HG02870 (cell line): ENCODE measurements around the gene KIT.
A peak's percentile ranks its signal among the peaks of the same experiment; 100 is the strongest.

Experiments
- ATAC-seq: cut with Tn5 transposase; IDR thresholded peaks from one replicate; pipeline ENCODE4 v1.9.1; 2021; ENCODE audit warnings: mild to moderate bottlenecking, moderate library complexity; ENCODE audit not compliant: unreplicated experiment

The KIT gene

DNA sequence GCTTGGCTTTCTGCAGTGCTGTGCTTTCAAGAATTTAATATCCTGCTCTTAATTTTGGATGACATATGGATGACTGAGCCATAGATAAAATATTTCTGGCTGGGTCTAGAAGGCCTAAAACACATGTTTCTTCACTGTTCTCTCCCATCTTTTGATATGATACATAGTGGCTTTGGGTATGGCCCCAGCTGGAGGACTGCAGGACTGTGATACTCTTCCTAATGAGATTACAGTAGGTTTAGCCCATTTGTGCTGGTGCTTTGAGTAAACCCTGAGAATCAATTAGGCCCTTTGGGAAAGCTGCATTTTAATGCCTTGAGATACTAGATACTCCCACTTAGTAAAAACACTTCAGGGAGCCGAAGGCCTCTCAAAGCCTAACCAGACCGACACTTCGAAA lies 38.0 kb downstream of the KIT start:
- no peak for ATAC-seq

DNA sequence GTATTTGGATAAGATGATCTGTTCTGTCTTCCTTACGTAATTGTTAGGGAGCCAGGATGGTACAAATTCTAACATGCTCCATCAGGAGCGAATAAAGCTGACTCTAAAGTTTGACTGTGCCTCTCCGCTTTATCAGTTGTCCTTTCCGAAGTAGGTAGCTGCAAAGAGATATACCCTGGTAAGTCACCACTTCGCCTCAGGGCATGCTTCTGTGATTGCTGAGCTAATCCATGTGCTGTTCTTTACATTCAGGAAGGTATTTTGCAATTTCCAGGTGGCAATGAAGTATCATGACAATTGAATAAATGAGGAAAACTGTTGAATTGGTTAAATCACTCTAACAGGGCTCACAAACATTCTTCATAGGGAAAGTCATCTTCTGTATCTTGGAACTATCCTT lies 38.9 kb downstream of the KIT start:
- ATAC-seq, result no peak

DNA sequence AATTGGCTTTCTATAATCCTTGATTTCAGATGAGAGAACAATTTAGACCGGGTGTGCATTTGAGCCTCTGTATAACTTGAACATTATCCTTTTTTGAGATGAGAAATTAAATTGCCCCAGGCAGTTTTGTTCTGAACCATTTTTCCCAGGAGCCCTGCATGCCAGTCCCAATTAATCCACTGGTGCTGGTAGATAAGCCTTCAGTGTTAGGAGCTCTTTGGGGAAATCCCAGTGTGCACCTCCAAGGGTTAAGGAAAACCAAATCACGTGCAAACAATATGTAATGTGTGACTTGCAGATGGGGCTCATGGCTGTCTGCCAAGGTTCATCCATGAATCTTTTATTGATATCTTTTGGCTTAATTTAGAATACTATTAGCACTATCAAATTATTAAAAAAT lies 43.2 kb downstream of the KIT start:
- ATAC-seq, result no peak

DNA sequence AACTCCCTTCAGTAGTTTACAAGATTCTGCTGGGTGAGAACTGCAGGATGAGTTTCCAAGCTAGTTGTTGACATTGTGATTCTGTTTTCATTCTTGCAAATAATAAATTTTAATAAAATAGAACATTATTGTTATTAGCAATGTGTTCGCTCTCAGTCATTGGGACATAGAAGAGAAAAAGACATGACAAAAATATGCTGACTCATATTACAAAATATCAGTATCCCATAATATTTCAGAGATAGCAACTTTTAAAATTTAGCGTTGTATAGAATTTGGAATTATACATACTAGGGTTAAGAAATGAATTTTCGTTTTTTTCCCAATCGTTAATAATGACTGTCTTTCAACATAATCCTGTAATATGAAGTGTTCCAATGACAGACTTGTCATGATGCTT lies 45.4 kb downstream of the KIT start:
- no peak for ATAC-seq

DNA sequence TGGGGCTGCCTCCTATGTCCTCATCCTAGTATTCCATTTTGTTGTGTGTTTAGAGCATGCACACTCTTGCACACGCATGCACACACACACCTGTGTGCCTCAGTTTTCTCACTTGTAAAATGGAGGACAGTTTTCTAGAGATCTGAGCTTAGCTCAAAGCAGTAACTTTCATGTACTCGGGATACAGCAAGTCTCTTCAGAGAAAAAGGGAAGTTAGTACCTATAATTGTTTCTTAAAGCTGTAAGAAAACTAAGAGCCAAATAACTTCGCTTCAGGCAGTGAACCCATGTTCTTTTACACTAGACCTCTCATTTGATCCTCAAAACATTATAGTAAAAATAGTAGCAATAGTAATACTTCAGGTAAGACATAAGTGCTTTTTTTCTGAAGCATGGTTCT lies 49.6 kb downstream of the KIT start:
- ATAC-seq, result no peak

DNA sequence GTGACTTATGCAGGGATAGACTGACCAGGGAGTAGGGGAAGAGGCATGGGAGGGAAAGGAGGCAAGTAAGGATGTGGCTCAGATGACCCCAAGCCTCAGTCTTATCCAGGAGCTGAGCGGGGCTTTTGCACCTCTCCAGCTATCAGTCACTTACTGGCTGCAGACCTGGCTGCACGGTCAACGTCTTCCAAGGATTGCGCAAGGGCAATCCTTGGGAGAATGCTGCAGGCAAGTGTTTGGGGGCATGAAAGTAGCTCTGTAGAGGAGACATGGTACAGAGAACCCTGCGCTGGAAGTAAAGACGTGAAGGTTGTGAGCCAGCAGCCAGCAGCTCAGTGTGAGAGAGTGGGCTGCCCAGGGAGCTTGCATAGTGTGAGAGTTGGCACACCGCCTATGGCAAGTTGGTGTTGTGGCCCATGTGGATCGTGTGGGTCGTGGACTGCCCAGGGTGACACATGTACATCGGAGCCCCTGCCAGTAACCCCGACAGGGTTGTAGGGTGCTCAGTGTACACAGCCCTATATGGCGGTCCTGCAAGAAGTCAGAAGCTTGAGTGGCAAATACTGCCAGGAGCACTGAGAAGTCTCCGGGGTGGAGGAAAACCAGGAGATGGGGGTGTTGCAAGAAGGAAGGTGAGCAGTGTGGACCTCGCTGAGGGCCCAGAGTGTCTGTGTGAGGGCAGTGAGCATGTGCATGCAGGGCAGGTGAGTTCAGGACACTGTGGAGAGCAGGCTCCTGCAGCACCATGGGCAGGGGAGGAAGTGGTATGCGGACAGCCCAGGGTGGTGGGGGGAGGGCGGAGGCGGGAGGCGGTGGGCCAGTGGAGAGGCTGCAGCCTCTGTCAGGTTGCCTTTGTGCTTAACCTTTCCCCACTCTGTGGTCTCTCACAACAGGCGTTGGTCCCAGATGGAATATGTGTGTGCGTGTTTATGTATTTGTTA lies 50.9 kb downstream of the KIT start:
- no peak for ATAC-seq

DNA sequence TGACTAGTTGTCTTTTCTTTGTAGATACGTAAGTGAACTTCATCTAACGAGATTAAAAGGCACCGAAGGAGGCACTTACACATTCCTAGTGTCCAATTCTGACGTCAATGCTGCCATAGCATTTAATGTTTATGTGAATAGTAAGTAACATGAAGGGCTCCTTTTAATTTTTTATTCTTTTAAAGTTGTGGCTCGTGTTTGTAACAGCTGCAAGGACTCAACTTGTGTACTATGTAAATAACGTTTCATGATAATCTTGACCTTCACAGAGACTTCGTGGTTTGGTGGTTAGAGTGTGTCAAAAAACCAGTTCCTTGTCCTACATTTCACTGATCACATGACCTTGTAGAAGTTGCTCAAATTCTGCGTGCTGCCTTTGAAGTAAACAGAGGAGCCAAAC lies 51.6 kb downstream of the KIT start:
- ATAC-seq, result peak; percentile 61

DNA sequence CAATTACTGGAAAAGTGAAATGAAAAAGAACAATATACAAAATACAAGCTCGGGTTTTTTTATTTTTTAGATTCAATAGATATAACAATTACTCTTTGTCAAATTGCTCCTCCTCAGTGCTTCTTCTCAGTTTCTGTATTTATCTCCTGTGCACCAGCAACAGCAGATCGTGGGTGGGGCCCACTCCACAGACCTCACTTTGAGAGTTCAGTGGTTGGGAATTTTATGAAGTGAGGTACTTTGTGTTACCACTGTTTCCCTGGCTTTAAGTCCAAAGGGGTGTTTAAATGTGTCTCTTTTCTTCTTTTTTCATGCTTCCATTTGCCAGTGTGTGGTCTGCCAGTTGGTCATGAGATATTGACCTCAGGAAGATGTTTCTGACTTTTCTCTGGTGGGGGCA lies 54.4 kb downstream of the KIT start:
- no peak for ATAC-seq

DNA sequence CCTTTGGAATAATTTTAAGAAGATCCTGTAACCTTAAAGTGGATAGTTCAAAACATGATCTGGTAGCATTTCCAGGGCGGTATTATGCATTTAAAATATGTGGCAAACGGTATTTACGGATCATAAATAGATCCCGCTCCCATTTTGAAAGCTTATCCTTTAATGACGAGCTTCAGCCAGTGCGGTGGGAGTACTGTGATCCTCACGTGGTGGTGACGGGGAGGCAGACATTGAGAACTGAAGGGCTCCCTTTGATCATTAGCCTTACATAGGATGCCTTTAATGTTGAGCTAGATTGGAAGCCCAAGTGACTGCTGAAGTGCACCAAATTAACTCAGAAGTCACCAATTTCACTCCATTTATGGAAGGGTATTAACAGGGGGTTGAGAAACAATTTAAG lies 56.9 kb downstream of the KIT start:
- ATAC-seq, result no peak

DNA sequence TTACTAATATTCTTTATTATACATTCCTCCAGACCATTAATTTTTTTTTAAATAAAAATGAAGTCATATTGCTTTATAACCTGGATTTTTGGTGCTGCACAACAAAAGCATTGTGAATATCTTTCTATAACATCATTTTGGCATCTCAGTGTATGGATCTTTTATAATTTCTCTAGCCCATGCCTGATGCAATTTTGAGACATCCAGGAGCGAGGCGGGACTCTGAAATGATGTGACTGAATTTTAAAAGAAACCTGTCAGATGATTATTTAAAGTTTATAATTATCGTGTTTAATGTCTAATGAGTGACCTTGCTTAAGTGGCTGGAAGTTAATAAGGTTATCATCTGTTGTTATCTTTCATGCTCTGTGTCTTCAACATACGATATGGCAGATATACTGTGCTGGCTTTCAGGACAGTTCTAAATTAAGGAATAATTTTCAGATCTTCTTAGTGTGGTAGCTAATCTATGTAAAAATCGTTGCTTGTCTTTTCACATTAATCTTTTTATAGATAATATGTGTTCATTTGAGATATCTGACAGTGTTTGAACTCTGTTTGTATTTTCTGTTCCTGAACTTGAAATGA lies 58.8 kb downstream of the KIT start:
- ATAC-seq, result no peak

DNA sequence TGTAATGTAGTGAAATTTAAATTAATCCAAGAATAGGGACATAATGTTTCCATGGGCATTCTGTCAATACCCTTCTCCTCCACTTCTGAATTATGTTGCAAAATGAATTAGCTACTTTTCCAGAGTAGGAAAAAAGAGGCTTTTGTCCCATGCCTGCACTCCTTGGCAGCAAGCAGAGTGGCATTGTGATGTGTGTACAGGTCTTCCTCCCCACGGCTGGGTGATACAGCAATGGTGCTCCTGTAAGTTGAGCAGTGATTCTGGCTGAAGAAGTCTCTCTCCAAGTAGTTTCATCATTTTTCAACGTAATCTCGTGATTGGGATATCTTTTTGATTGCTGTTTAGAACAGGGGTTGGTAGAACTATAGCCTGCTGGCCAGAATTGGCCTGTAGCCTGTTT lies 59.9 kb downstream of the KIT start:
- no peak for ATAC-seq

DNA sequence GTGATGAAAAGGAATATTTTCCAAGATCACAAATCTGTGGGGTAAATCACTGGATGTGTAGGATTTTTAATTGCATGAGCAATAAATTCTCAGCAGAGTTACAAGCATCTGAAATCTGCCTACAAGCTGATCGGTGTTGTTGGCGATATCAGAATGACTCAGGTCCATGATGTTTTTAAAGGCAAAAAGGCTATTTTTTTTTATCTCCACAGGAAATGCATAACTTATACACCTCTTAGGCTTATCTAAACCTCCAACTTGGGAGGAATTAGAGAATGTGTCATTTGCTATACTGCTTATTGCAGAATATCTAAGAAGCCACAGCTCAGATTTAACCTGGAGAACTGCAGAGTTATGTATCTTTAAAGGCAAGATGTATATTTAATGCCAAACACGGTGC lies 61.6 kb downstream of the KIT start:
- no peak for ATAC-seq

DNA sequence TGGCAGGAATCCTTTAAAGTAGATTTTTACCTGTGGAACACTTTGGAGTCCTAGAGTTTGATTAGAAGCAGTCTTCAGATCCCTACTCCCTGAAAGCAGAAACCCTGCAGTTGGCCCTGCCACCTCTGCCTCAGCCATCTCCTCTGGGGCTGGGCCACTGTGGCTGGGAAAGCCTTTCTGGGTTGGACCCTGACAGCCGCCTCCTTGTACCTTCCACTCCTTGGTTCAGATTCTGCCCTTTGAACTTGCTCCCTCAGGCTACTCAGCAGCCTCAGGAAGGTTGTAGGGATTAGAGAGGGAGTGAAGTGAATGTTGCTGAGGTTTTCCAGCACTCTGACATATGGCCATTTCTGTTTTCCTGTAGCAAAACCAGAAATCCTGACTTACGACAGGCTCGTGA lies 65.5 kb downstream of the KIT start:
- ATAC-seq, result no peak

DNA sequence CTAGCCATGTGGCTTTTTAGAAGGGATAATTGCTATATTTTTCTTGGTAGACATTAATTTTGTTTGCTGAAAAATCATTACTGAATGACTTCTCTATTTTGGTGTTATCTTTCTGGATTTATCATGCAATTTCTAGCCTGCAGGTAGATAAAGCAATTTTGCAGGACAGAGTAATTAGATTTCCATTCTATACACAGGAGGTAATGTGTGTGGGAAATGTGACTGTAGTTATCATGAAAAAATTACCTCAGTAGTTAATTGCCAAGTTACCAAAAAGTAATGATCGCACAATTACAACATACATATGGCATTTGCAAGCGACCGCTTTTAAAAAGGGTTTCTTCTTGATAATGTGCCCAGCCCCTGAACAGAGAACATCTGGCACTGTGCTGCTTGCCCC lies 66.1 kb downstream of the KIT start:
- no peak for ATAC-seq

DNA sequence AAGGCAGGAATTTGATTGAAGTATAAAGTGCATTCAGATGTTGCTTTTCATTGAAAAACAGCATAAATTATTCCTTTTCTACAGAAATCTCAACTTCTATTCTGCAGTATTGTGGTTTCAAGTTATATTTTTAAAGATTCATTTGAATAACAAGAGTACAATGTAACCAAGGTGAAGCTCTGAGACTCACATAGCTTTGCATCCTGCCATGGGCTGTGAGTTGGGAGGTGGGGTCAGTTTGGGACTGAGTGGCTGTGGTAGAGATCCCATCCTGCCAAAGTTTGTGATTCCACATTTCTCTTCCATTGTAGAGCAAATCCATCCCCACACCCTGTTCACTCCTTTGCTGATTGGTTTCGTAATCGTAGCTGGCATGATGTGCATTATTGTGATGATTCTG lies 69.2 kb downstream of the KIT start:
- peak; percentile 36 for ATAC-seq

DNA sequence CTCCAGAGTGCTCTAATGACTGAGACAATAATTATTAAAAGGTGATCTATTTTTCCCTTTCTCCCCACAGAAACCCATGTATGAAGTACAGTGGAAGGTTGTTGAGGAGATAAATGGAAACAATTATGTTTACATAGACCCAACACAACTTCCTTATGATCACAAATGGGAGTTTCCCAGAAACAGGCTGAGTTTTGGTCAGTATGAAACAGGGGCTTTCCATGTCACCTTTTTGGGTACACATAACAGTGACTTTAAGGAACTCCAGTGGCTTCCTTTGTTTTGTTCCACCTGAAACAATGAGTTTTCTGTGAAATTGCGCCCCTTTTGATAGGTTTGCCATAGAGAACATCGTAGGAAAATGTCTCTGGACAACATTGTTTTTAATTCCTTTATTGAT lies 69.6 kb downstream of the KIT start:
- ATAC-seq, result peak; percentile 63

DNA sequence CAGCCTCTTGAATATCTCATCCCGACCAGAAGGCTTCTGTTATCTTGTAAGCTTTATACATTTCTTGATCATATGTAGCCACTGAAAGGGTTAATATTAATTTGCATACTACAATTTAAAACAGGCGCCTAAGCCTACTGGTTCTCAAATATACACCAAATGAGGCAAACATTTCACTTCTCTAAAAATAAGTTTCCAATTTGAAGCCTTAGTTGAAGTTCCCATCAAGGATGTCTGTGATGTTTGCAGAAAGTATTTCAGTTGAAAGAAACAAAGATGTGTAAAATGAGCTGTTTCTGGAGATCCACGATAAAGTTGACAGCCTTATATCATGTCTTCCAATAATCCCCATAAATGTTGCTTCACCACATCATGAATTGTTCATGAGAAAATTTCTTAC lies 70.6 kb downstream of the KIT start:
- no peak for ATAC-seq

DNA sequence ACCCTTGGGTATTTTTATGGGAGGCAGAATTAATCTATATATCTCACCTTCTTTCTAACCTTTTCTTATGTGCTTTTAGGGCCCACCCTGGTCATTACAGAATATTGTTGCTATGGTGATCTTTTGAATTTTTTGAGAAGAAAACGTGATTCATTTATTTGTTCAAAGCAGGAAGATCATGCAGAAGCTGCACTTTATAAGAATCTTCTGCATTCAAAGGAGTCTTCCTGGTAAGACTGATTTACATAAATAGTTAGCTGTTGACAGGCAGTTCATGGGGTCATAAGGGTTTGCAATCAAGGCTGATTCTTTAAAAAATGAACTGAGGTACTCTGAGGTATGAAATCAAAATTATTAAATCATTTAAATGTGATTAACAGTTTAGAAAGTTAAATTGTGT lies 71.5 kb downstream of the KIT start:
- no peak for ATAC-seq

DNA sequence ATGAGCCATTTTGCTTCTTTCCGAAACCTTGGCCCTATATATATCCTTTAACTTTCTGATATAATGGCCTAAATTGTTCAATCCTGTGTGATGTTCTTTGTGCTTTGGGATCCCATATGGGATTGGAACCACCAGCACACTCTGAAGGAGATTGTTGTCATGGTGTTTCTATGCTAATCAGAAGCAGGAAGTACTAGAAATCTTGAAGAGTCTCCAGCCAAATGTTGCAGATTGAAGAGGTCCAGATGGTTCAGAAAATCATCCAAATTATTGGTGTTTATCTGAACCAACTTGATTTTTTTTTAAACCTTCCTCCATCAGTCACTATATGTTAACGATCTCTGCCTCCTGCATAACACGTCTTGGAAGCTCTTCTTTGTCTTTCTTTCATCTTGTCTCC lies 72.8 kb downstream of the KIT start:
- ATAC-seq, result no peak

DNA sequence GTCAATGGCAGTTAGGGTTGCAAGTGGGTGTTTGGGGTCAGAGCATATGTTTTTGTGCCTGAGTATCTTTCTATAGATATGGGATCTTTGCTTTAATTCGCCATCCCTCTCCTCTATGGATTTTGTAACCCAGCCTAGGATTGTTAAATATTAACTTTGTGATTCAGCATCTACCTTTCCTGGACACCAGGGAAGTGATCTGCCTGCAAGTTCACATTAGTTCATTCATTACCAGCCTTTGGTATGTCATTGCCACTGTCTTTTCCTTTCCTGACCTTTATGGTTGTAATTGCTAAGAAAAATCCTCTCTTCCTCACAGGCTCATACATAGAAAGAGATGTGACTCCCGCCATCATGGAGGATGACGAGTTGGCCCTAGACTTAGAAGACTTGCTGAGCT lies 73.8 kb downstream of the KIT start:
- no peak for ATAC-seq

DNA sequence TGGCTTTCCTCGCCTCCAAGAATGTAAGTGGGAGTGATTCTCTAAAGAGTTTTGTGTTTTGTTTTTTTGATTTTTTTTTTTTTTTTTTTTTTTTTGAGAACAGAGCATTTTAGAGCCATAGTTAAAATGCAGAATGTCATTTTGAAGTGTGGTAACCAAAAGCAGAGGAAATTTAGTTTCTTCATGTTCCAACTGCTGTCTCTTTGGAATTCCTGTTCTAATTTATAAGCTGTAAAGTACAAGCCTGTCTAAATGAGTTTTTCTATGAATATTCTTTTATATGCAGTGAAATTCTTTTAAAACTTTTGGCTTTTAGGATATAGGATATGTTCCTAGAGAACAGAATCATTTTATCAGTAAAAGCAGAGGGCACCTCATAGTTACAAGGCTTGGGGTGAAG lies 74.2 kb downstream of the KIT start:
- ATAC-seq, result no peak

DNA sequence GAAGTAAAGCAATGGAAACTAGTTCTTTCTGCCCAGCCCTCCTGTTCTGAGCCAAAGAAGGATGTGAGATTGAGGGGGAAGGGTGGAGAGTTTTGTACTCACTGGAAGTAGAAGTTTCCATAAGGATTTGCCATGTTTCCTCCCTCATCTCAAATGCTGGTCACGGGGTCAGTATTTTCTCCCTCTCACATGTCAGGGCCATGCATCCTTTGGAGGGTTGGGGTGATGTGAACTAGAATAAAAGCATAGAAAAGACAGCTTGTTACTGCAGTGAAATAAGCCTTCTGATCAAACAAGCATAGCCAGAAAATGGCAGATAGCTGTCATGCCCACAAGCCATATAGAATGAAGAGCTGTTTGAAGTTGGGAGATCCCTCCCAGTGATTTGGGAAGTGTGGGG lies 79.7 kb downstream of the KIT start:
- ATAC-seq, result no peak

DNA sequence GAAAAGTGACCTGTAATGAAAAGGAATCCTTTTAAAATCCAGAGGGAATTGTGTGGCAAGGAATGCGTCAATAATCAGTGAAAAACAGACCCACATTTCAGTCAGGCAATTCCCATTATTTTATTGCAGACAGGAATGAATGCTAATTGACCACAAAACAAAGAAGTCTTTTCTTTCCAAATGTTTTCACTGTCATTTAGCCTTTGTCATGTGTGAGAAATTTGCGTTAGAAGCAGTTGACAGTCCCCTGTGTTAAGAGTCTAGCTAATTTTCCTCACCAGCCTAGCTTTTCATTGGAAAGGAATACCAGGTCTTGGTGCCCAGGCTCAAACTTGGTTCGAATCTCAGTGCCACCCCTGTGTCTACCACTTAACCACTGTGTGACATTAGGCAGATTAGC lies 83.4 kb downstream of the KIT start:
- no peak for ATAC-seq
